Measurements from ENCODE around the gene AGBL4.
"Not testable (repeated sequence)": the region's sequence is repeated elsewhere in the genome, so short reads cannot be mapped to it uniquely, and the experiment has no call there.

Gene AGBL4

DNA sequence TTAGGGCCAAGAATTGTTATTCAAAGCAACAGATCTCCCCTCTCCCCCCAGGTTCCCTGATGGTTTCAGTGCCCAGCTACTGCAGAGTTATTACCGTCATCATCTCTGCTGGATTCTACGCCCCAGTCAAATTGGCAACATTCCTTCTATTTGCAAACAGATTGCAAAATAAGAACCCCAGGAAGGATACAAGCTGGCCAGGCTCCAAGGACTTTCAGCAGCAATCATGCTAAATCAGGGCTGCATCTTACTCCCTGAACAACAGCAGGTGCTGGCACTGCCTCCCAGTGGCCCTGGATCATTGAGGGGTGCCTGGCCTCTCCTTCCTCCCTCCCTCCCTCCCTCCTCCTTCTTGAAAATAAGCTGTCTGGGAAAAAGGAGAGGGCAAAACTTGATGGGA, 725.5 kb downstream of the AGBL4 start:
- no peak overlapping the region for H3K4me3 ChIP-seq (ENCODE audit: low read length)
- TF ChIP-seq, protein P1, sequence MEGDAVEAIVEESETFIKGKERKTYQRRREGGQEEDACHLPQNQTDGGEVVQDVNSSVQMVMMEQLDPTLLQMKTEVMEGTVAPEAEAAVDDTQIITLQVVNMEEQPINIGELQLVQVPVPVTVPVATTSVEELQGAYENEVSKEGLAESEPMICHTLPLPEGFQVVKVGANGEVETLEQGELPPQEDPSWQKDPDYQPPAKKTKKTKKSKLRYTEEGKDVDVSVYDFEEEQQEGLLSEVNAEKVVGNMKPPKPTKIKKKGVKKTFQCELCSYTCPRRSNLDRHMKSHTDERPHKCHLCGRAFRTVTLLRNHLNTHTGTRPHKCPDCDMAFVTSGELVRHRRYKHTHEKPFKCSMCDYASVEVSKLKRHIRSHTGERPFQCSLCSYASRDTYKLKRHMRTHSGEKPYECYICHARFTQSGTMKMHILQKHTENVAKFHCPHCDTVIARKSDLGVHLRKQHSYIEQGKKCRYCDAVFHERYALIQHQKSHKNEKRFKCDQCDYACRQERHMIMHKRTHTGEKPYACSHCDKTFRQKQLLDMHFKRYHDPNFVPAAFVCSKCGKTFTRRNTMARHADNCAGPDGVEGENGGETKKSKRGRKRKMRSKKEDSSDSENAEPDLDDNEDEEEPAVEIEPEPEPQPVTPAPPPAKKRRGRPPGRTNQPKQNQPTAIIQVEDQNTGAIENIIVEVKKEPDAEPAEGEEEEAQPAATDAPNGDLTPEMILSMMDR (IDR thresholded peaks at IDR 0.05; ENCODE audit: insufficient read depth, low read depth, low read length, missing control alignments), result no peak
- no peak for DNase-seq (ENCODE audit: low read depth)

DNA sequence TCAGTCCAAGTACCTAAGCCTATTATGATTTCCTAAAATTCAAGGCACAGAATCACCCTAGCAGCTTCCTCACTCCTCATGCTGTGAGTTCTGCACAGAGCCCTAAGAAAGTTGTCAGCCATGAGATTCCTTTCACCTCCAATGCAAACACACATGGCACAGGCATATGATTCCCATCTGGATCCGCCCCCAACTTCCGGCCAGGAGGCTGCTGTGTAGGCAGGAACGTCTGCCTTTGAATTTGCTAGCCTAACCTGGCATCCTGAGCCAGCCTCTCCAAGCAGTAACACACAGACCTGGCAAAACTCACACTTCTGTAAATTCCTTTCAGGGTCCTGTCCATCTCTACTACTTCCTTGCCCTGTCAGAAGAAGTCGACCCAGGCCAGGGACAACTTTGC, 726.0 kb downstream of the AGBL4 start:
- no peak overlapping the region for H3K4me3 ChIP-seq (ENCODE audit: low read length)
- no peak for DNase-seq (ENCODE audit: low read depth)
- TF ChIP-seq, protein P1 (IDR thresholded peaks at IDR 0.05; ENCODE audit: insufficient read depth, low read depth, low read length, missing control alignments), result no peak

DNA sequence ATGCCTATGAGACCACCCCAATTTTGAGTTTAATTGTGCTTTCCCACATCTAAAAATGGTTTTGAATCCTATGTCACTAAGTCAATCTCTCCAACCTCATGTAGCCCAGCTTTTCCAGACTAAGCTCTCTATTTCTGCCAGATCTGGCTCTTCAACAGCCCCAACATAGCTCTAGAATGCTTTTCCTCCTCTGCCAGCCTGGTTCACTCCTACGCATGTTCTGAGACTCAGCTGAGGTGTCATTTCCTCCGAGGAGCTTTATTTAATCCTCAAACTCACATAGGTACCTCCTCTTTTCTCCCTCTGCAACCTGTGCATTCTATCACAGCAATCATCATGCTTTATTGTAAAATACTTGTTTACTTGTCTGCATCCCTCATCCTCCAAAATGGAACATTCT, 729.2 kb downstream of the AGBL4 start:
- no peak for DNase-seq (ENCODE audit: low read depth)
- TF ChIP-seq, protein P1 (IDR thresholded peaks at IDR 0.05; ENCODE audit: insufficient read depth, low read depth, low read length, missing control alignments), result no peak
- H3K4me3 ChIP-seq (ENCODE audit: low read length), result no peak overlapping the region

DNA sequence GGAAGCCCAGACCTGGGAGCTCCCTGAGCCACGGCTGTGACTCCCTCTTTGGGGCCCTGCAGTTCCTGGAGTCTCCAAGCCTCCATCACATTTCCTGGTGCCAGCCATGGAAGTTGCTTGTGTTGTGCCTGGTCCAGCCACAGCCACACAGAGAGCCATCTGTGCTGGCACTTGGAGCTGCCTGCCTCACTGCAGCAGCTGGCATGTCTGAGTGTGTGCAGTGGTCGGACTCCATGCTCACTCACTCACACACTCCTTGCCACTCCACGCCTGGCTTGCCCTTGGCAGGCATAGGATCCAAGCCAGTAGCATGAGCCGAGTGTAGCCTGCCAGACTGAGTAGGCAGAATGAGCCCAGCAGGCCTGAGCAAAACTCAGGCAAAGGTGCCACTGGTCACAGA, 730.7 kb downstream of the AGBL4 start:
- TF ChIP-seq, protein P1 (IDR thresholded peaks at IDR 0.05; ENCODE audit: insufficient read depth, low read depth, low read length, missing control alignments), result no peak
- no peak for DNase-seq (ENCODE audit: low read depth)

DNA sequence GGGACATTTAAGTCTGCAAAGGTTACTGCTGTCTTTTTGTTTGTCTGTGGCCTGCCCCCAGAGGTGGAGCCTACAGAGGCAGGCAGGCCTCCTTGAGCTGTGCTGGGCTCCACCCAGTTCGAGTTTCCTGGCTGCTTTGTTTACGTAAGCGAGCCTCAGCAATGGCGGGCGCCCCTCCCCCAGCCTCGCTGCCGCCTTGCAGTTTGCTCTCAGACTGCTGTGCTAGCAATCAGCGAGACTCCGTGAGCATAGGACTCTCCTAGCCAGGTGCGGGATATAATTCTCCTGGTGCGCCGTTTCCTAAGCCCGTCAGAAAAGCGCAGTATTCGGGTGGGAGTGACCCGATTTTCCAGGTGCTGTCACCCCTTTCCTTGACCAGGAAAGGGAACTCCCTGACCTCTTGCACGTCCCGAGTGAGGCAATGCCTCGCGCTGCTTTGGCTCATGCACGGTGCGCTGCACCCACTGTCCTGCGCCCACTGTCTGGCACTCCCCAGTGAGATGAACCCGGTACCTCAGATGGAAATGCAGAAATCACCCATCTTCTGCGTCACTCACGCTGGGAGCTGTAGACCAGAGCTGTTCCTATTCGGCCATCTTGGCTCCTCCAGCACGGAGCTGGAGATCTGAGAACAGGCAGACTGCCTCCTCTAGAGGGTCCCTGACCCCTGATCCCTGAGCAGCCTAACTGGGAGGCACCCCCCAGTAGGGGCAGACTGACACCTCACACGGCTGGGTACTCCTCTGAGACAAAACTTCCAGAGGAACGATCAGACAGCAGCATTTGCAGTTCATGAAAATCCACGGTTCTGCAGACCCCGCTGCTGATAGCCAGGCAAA, 766.3 kb downstream of the AGBL4 start:
- H3K4me3 ChIP-seq (ENCODE audit: low read length); DNase-seq (ENCODE audit: low read depth): not testable (repeated sequence)

More for the DNA sequence above, 730.7 kb downstream of the AGBL4 start:
- no peak overlapping the region for H3K4me3 ChIP-seq (ENCODE audit: low read length)

DNA sequence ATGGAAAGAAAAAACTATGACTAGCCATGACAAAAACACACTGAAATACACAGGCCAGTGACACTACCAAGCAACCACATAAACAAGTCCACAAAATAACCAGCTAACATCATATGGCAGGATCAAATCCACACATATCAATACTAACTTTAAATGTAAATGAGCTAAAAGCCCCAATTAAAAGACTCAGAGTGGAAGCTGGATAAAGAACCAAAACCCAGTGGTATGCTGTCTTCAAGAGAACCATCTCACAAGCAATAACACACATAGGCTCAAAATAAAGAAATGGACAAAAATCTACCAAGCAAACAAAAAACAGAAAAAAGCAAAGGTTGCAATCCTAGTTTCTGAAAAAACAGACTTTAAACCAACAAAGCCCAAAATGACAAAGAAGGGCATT, 770.8 kb downstream of the AGBL4 start:
- no peak overlapping the region for H3K4me3 ChIP-seq (ENCODE audit: low read length)
- DNase-seq (ENCODE audit: low read depth), result no peak
- TF ChIP-seq, protein P1 (IDR thresholded peaks at IDR 0.05; ENCODE audit: insufficient read depth, low read depth, low read length, missing control alignments), result no peak

DNA sequence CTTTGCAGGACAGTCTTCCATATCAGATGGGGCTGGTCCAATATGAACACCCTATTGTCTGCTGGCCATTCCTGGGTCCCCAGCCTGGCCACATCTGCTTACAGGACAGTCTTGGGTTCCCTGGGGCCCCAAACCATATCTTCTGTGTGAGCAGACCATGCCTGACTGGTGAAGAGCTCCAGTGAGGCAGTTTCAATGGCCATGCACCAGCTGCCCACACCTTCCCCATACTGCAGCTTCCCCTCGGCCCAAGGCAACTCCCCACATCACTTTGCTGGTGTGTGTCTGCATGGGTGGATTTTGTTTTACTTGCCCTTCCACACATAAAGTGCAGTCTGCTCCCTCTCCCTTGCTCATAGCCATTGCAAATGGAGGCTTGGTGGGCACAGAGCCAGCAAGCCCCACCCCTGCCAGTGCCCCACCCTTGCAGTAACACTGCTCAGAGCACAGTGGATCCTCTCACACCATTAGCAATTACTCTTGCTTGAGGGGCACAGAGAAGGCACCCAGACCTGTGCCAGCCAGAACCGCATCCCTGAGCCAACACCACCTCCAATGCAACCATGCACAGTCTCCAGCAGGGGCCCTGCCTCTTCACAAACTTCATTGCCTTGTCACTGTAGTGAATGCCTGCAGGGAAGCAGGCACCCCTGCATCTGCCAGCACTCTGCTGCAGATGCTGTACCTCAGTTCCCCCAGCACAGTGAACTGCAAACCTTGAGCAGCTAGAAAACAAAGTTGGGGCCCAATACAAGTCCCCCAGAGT, 772.6 kb downstream of the AGBL4 start:
- H3K4me3 ChIP-seq (ENCODE audit: low read length), result no peak overlapping the region
- TF ChIP-seq, protein P1 (IDR thresholded peaks at IDR 0.05; ENCODE audit: insufficient read depth, low read depth, low read length, missing control alignments), result no peak
- DNase-seq (ENCODE audit: low read depth), result no peak
